Measurements from ENCODE around the gene S100A9.

Gene S100A9

DNA sequence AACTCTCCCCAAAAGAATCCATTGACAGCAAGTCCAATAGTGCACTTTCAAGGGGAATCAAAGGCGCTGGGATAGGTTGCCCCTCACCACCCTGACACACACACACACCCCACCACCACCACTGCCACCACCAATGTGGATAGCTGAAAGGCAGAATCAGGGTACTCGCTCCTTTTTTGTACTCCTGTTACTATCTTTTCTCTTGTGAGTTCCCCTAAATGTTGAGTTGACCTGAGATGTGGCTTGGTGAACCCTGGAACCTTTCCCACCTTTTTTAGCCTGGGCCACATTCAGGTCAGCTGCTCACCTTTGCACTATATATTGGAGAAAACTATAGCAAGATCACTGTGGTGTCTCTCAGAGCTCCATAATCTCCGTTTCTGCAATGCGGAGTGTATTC lies 29.3 kb downstream of the S100A9 start:
- Histone ChIP-seq H3K9me3 (ENCODE audit: control insufficient read depth in 2 of 2, low read length in 2 of 2) (no peaks in the 10 kb centered on the region), H3K27ac (ENCODE audit: low read depth in 2 of 2, low read length in 2 of 2) (no peak overlapping the region), H3K36me3 (ENCODE audit: control insufficient read depth in 2 of 2, insufficient read depth in 2 of 2, low read length in 2 of 2) (no peaks in the 10 kb centered on the region), H3K4me1 (ENCODE audit: control insufficient read depth in 2 of 2, insufficient read depth in 2 of 2, low read length in 2 of 2) (no peaks in the 10 kb centered on the region), H3K4me3 (ENCODE audit: low read length in 2 of 2) (no peak overlapping the region), H3K27me3 (ENCODE audit: control insufficient read depth in 2 of 2, insufficient read depth in 2 of 2, low read length in 2 of 2) (no peaks in the 10 kb centered on the region), H3K9ac (ENCODE audit: low read depth in 1 of 2, low read length in 2 of 2) (no peak overlapping the region)

DNA sequence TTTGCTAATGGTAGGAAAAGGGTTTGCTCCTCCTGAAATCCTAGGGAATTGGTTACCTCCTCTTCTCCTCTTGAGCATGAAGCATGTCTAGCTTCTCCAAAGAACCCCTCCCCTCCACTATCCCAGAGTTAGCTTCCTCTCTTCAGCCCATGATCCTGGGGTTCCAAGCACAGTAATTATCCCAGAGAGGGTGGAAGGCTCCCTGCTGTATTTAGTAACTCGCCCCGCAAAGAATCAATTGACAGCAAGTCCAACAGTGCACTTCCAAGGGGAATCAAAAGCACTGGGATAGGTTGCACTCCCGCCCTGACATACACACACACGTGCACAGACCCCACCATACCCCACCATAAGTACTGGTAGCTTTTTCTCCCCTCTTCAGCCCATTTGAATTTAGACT lies 30.1 kb downstream of the S100A9 start:
- Histone ChIP-seq H3K4me3 (ENCODE audit: low read length in 2 of 2) (no peak overlapping the region), H3K9me3 (ENCODE audit: control insufficient read depth in 2 of 2, low read length in 2 of 2) (no peaks in the 10 kb centered on the region), H3K27ac (ENCODE audit: low read depth in 2 of 2, low read length in 2 of 2) (no peak overlapping the region), H3K4me1 (ENCODE audit: control insufficient read depth in 2 of 2, insufficient read depth in 2 of 2, low read length in 2 of 2) (no peaks in the 10 kb centered on the region), H3K36me3 (ENCODE audit: control insufficient read depth in 2 of 2, insufficient read depth in 2 of 2, low read length in 2 of 2) (no peaks in the 10 kb centered on the region), H3K9ac (ENCODE audit: low read depth in 1 of 2, low read length in 2 of 2) (no peak overlapping the region), H3K27me3 (ENCODE audit: control insufficient read depth in 2 of 2, insufficient read depth in 2 of 2, low read length in 2 of 2) (no peaks in the 10 kb centered on the region)

DNA sequence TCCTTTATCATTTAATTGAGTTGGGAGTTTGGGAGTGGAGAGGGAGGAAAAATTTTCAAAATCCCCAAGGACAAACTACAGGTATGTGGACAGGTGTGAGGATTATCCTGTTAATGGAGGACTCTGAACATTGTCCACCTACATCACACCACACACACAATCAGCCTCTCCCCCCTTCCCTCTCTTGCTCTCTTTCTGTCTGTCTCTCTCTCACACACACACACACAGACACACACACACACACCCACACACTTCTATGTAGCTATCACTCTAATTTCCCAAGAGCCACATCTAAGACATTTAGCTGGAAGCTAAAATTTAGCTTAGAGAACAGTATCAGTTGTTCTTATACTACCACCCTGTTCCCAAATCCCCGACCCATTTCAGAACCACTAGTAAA lies 31.7 kb downstream of the S100A9 start:
- Histone ChIP-seq H3K9me3 (ENCODE audit: control insufficient read depth in 2 of 2, low read length in 2 of 2) (no peaks in the 10 kb centered on the region), H3K4me3 (ENCODE audit: low read length in 2 of 2) (no peak overlapping the region), H3K27ac (ENCODE audit: low read depth in 2 of 2, low read length in 2 of 2) (no peak overlapping the region), H3K4me1 (ENCODE audit: control insufficient read depth in 2 of 2, insufficient read depth in 2 of 2, low read length in 2 of 2) (no peaks in the 10 kb centered on the region), H3K9ac (ENCODE audit: low read depth in 1 of 2, low read length in 2 of 2) (no peak overlapping the region), H3K36me3 (ENCODE audit: control insufficient read depth in 2 of 2, insufficient read depth in 2 of 2, low read length in 2 of 2) (no peaks in the 10 kb centered on the region), H3K27me3 (ENCODE audit: control insufficient read depth in 2 of 2, insufficient read depth in 2 of 2, low read length in 2 of 2) (peaks cover 0 to 1% of the 10 kb centered on the region in 2 donors)

DNA sequence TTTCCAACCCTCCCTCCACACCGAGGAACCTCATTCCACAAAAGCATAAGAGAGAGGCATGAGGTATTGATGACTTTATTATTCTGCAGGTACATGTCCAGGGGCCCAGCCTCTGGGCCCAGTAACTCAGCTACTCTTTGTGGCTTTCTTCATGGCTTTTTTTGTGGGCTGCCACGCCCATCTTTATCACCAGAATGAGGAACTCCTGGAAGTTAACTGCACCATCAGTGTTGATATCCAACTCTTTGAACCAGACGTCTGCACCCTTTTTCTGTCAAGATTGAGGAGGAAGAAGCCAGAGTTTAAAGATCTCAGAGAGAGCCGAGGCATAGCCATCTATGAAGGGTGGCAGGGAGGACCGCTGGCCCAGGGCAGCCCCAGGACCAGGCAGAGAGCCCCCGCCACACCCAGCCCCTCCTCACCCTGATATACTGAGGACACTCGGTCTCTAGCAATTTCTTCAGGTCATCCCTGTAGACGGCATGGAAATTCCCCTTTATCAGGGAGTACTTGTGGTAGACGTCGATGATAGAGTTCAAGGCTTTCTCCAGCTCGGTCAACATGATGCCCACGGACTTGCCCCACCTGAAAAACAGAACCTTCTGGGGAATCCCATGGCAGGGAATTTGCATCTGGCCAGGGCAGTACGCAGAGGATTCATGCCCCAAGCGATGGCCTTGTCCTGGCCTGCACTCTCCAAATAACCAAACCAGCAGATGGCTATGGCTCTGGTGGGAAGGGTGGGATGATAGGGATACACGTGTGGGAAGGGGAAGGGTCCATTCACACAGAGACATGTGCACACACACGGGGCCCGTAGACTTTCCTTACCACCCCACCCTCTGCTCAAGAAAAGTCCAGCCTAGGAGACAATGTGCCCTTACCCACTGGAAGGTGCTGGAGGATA lies 32.6 kb downstream of the S100A9 start:
- no peaks in the 10 kb centered on the region for H3K9me3 ChIP-seq (ENCODE audit: control insufficient read depth in 2 of 2, low read length in 2 of 2)
- H3K4me3 ChIP-seq (ENCODE audit: low read length in 2 of 2), result no peak overlapping the region
- H3K27ac ChIP-seq (ENCODE audit: low read depth in 2 of 2, low read length in 2 of 2), result no peak overlapping the region
- H3K27me3 ChIP-seq (ENCODE audit: control insufficient read depth in 2 of 2, insufficient read depth in 2 of 2, low read length in 2 of 2), result peaks cover 0 to 1% of the 10 kb centered on the region in 2 donors
- no peak overlapping the region for H3K9ac ChIP-seq (ENCODE audit: low read depth in 1 of 2, low read length in 2 of 2)
- H3K36me3 ChIP-seq (ENCODE audit: control insufficient read depth in 2 of 2, insufficient read depth in 2 of 2, low read length in 2 of 2), result no peaks in the 10 kb centered on the region
- no peaks in the 10 kb centered on the region for H3K4me1 ChIP-seq (ENCODE audit: control insufficient read depth in 2 of 2, insufficient read depth in 2 of 2, low read length in 2 of 2)

DNA sequence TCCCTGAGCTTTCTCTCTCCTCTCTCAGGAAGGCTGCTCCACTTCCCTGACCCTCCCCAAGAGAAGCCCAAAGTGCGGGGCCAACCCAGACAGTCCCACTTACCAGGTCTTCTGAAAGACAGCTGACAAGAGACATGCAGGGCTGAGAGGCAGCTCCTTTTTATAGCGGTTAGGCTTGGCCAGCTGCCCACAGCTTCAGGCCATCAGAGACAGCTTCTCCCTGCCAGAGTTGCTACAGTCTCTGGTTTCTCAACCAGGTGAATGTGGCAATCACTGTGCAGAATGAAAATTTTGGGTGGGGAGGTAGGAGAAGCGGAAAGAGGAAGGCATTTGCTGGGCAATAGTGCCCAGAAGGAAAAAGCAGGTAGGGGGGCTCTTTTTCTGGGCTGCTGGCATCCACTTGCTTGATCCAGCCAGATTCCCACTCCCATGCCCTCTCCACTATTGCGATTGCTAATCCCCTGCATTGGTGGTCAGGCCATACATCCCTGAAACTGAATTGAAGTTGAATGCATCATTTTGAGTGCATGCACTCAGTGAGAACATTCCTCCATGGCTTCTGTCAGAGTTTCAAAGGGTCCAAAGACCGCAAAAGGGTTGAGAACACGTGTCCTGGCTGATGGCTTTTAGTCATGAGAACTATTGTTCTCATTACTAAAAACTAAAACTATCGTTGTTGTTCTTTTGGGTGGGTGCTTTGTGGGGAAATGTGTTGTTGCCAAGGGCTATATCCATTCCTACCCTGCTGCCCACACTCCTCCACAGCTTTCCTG lies 33.5 kb downstream of the S100A9 start, which contains the start of gene S100A8:
Gene S100A8 (minus strand): TSS at position 136 of the 773 bp plus-strand sequence. CDS start 538 bp downstream, outside the sequence.
- Histone ChIP-seq H3K27me3 (ENCODE audit: control insufficient read depth in 2 of 2, insufficient read depth in 2 of 2, low read length in 2 of 2) (peaks cover 0 to 1% of the 10 kb centered on the region in 2 donors), H3K36me3 (ENCODE audit: control insufficient read depth in 2 of 2, insufficient read depth in 2 of 2, low read length in 2 of 2) (no peaks in the 10 kb centered on the region), H3K9me3 (ENCODE audit: control insufficient read depth in 2 of 2, low read length in 2 of 2) (no peaks in the 10 kb centered on the region), H3K4me3 (ENCODE audit: low read length in 2 of 2) (no peak within 1 kb of the TSS), H3K9ac (ENCODE audit: low read depth in 1 of 2, low read length in 2 of 2) (no peak within 1 kb of the TSS), H3K4me1 (ENCODE audit: control insufficient read depth in 2 of 2, insufficient read depth in 2 of 2, low read length in 2 of 2) (no peaks in the 10 kb centered on the region), H3K27ac (ENCODE audit: low read depth in 2 of 2, low read length in 2 of 2) (no peak within 1 kb of the TSS)

DNA sequence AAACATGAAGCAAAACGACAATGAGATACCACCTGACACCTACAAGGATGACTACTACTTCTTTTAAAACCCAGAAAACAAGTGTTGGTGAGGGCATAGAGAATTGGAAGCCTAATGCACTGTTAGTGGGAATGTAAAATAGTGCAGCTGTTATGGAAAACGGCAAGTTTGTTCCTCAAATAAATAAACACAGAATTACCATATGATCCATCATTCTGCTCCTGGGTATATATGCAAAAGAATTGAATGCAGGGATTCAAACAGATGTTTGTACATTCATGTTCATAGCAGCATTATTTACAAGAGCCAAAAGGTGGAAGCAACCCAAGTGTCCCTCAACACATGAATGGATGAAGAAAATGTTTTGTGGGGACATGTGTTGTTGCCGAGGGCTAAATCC lies 34.6 kb downstream of the S100A9 start:
- Histone ChIP-seq H3K4me3 (ENCODE audit: low read length in 2 of 2) (no peak overlapping the region), H3K36me3 (ENCODE audit: control insufficient read depth in 2 of 2, insufficient read depth in 2 of 2, low read length in 2 of 2) (no peaks in the 10 kb centered on the region), H3K9ac (ENCODE audit: low read depth in 1 of 2, low read length in 2 of 2) (no peak overlapping the region), H3K9me3 (ENCODE audit: control insufficient read depth in 2 of 2, low read length in 2 of 2) (no peaks in the 10 kb centered on the region), H3K4me1 (ENCODE audit: control insufficient read depth in 2 of 2, insufficient read depth in 2 of 2, low read length in 2 of 2) (no peaks in the 10 kb centered on the region), H3K27me3 (ENCODE audit: control insufficient read depth in 2 of 2, insufficient read depth in 2 of 2, low read length in 2 of 2) (peaks cover 0 to 1% of the 10 kb centered on the region in 2 donors), H3K27ac (ENCODE audit: low read depth in 2 of 2, low read length in 2 of 2) (no peak overlapping the region)

DNA sequence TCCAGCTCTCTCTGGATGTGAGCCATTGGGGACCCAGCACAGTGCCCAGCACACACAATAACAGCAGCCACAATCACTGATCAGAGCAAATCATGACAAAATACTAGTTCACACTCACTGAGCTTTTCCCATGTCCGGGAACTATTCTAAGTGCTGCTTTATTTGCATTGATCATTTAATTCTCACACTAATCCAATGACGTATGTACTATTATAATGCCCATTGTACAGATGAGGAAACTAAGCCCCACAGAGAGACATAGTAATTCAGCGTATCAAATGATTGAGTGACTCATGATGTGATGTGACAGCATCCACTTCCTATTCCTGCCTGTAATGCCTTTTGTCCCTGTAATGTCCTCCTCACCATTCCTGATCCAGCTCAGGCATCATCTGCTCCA lies 35.2 kb downstream of the S100A9 start:
- Histone ChIP-seq H3K36me3 (ENCODE audit: control insufficient read depth in 2 of 2, insufficient read depth in 2 of 2, low read length in 2 of 2) (no peaks in the 10 kb centered on the region), H3K9ac (ENCODE audit: low read depth in 1 of 2, low read length in 2 of 2) (no peak overlapping the region), H3K4me3 (ENCODE audit: low read length in 2 of 2) (no peak overlapping the region), H3K27ac (ENCODE audit: low read depth in 2 of 2, low read length in 2 of 2) (no peak overlapping the region), H3K27me3 (ENCODE audit: control insufficient read depth in 2 of 2, insufficient read depth in 2 of 2, low read length in 2 of 2) (peaks cover 0 to 1% of the 10 kb centered on the region in 2 donors), H3K9me3 (ENCODE audit: control insufficient read depth in 2 of 2, low read length in 2 of 2) (no peaks in the 10 kb centered on the region), H3K4me1 (ENCODE audit: control insufficient read depth in 2 of 2, insufficient read depth in 2 of 2, low read length in 2 of 2) (no peaks in the 10 kb centered on the region)

DNA sequence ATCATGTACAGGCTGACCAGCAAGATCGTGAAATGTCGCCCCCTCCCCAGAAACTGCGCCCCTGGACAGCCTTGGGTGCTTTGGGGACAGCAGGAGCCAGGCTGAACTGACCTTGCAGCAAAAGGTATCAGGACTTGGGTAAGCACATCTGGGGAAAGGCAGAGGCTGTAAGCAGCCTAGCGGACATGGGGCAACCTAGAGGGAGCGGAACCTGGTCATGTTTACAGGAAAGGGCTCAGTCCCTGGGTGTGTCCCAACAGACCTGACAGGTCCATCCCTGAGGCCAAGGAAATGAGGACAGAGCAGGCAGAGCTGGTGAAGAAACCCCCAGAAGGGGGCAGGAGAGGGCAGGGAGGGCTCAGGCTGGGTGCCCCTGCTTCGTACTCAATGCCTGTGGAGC lies 36.3 kb downstream of the S100A9 start:
- Histone ChIP-seq H3K27me3 (ENCODE audit: control insufficient read depth in 2 of 2, insufficient read depth in 2 of 2, low read length in 2 of 2) (peaks cover 0 to 1% of the 10 kb centered on the region in 2 donors), H3K4me1 (ENCODE audit: control insufficient read depth in 2 of 2, insufficient read depth in 2 of 2, low read length in 2 of 2) (no peaks in the 10 kb centered on the region), H3K9ac (ENCODE audit: low read depth in 1 of 2, low read length in 2 of 2) (no peak overlapping the region), H3K4me3 (ENCODE audit: low read length in 2 of 2) (no peak overlapping the region), H3K36me3 (ENCODE audit: control insufficient read depth in 2 of 2, insufficient read depth in 2 of 2, low read length in 2 of 2) (no peaks in the 10 kb centered on the region), H3K27ac (ENCODE audit: low read depth in 2 of 2, low read length in 2 of 2) (no peak overlapping the region), H3K9me3 (ENCODE audit: control insufficient read depth in 2 of 2, low read length in 2 of 2) (no peaks in the 10 kb centered on the region)

DNA sequence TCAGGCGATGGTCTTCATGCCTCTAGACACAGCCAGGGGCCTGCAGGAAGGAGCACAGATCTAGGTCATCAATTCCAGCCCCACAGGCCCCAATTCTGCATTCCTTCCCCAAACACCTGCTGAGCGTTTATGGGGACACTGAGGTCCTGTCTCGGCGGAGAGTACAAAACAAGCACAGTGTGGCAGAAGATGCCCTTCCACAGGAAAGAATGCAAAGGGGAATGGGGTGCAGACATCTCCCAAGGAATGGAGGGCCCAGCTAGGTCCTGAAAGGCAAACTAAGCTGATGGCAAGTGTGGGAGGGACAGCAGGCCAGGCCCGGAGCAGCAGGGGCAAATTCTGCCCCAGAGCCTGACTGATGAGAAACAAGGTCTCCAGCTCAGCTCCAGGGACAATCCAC lies 36.7 kb downstream of the S100A9 start:
- H3K9ac ChIP-seq (ENCODE audit: low read depth in 1 of 2, low read length in 2 of 2), result no peak overlapping the region
- no peak overlapping the region for H3K4me3 ChIP-seq (ENCODE audit: low read length in 2 of 2)
- H3K36me3 ChIP-seq (ENCODE audit: control insufficient read depth in 2 of 2, insufficient read depth in 2 of 2, low read length in 2 of 2), result no peaks in the 10 kb centered on the region
- peaks cover 0 to 1% of the 10 kb centered on the region in 2 donors for H3K27me3 ChIP-seq (ENCODE audit: control insufficient read depth in 2 of 2, insufficient read depth in 2 of 2, low read length in 2 of 2)
- no peak overlapping the region for H3K27ac ChIP-seq (ENCODE audit: low read depth in 2 of 2, low read length in 2 of 2)
- H3K9me3 ChIP-seq (ENCODE audit: control insufficient read depth in 2 of 2, low read length in 2 of 2), result no peaks in the 10 kb centered on the region
- no peaks in the 10 kb centered on the region for H3K4me1 ChIP-seq (ENCODE audit: control insufficient read depth in 2 of 2, insufficient read depth in 2 of 2, low read length in 2 of 2)

DNA sequence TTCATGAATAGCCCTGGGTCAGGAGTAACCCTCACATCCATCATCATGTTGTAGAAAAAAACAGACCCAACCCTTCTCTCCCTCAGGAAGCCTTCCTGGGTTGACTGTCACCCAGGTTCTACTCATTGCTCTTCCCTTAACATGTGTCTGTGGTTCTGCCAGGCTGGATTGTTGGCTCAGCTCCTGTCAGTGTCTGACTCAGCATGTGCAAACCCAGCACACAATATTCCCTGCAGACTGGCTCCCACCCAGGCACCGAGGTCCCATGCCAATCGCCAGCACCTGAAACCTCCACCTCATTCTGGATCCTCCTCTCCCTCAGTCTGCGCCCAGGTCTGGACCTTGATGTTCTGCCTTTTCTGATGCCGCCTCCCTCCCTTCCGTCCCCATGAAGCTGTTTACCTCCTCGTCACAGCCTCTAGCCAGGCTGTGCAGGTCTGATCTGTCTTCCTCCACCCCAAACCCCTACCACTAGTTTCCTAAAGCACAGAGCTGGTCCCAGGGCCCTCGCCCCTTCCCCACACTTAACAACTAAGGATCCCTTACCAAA lies 37.6 kb downstream of the S100A9 start:
- H3K27me3 ChIP-seq (ENCODE audit: control insufficient read depth in 2 of 2, insufficient read depth in 2 of 2, low read length in 2 of 2), result peaks cover 0 to 1% of the 10 kb centered on the region in 2 donors
- H3K36me3 ChIP-seq (ENCODE audit: control insufficient read depth in 2 of 2, insufficient read depth in 2 of 2, low read length in 2 of 2), result no peaks in the 10 kb centered on the region
- no peaks in the 10 kb centered on the region for H3K4me1 ChIP-seq (ENCODE audit: control insufficient read depth in 2 of 2, insufficient read depth in 2 of 2, low read length in 2 of 2)
- H3K9me3 ChIP-seq (ENCODE audit: control insufficient read depth in 2 of 2, low read length in 2 of 2), result no peaks in the 10 kb centered on the region
- no peak overlapping the region for H3K9ac ChIP-seq (ENCODE audit: low read depth in 1 of 2, low read length in 2 of 2)
- no peak overlapping the region for H3K4me3 ChIP-seq (ENCODE audit: low read length in 2 of 2)
- no peak overlapping the region for H3K27ac ChIP-seq (ENCODE audit: low read depth in 2 of 2, low read length in 2 of 2)
